Peyer's patch (tissue), 4 donors: ENCODE data around the gene RBM4B.
"Not testable (repeated sequence)": the region's sequence is repeated elsewhere in the genome, so short reads cannot be mapped to it uniquely, and the experiment has no call there.

Experiments
- POLR2A ChIP-seq, 2 donors: fragments of 450-650 bp; IDR thresholded peaks; one replicate each; pipeline ENCODE4 v1.5.1; 2017; ENCODE audit warnings: antibody characterized with exemption in 2 of 2, mild to moderate bottlenecking in 2 of 2, moderate library complexity in 2 of 2
- TF ChIP-seq, protein P1 (sequence below), 6 experiments: fragments of 450-650 bp in 4 of 6; fragments of 200-600 bp in 2 of 6; sonication (generic) in 1 of 6; IDR thresholded peaks; one replicate each; pipeline ENCODE4 v1.5.1; 2017 to 2019; ENCODE audit warnings: antibody characterized with exemption in 6 of 6, mild to moderate bottlenecking in 3 of 6, moderate library complexity in 1 of 6

DNA sequence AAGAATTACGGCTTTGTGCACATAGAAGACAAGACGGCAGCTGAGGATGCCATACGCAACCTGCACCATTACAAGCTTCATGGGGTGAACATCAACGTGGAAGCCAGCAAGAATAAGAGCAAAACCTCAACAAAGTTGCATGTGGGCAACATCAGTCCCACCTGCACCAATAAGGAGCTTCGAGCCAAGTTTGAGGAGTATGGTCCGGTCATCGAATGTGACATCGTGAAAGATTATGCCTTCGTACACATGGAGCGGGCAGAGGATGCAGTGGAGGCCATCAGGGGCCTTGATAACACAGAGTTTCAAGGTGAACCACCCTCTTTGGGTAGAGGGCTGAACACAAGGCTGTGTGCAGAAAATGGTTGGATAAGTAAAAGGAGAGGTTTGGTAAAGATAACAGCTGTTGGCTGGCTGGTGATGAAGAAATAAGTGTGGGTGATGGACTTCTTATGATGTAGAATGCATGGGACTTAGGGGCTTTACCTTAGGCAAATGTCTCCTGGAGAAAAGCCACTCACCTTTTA lies 37.8 kb downstream of the RBM4B start:
- TF ChIP-seq, protein P1, sequence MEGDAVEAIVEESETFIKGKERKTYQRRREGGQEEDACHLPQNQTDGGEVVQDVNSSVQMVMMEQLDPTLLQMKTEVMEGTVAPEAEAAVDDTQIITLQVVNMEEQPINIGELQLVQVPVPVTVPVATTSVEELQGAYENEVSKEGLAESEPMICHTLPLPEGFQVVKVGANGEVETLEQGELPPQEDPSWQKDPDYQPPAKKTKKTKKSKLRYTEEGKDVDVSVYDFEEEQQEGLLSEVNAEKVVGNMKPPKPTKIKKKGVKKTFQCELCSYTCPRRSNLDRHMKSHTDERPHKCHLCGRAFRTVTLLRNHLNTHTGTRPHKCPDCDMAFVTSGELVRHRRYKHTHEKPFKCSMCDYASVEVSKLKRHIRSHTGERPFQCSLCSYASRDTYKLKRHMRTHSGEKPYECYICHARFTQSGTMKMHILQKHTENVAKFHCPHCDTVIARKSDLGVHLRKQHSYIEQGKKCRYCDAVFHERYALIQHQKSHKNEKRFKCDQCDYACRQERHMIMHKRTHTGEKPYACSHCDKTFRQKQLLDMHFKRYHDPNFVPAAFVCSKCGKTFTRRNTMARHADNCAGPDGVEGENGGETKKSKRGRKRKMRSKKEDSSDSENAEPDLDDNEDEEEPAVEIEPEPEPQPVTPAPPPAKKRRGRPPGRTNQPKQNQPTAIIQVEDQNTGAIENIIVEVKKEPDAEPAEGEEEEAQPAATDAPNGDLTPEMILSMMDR (IDR thresholded peaks at IDR 0.05): not testable (repeated sequence)
- TF ChIP-seq POLR2A (IDR thresholded peaks at IDR 0.05): not testable (repeated sequence)
